ENCODE results near the gene HIVEP3.

The HIVEP3 gene

DNA sequence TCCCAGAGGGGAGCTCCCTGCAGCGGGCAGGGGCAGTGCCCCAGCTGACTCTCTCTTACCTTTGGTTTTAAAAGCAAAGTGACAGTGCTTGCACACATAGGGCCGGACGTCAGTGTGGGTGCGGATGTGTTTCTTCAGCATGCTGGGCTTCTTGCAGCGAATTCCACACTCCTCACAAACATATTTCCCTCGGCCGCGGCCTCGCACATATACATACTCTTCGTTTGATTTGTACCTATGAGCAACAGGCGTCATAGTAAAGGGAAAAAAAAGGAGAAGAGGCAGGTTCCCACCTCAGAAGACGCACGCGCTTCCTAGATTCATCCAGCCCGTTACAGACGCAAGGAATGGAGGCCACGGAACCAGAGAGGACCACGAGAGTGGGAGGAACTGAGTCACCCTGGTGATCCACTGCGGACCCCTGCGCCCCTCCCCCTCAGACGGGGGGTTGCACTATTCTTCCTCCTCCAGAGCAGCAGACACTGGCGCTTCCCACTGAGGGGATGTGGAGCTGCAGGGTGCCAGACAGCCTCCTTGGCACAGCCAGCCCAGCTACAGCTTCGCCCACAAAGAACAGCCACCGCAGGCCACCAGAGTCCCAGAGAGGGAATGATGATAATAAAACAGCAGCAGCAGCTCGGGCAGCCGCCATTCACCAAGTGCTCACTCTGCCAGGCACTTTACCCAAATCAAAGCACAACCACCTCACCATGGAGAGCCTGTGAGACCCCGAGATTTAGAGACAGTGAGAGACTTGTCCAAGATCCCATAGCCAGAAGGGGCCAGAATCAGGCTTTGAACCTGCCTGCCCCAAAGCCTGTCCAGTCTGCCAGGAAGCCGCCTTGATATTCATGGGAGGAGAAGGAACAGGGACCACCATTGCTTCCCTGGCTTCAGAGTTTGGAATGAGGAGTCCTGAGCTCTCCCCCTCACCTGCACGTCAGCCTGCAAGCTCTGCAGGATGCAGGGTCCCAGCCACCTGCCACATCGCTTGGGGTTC, 393.7 kb downstream of the HIVEP3 start:
- DNase-seq: no peak

DNA sequence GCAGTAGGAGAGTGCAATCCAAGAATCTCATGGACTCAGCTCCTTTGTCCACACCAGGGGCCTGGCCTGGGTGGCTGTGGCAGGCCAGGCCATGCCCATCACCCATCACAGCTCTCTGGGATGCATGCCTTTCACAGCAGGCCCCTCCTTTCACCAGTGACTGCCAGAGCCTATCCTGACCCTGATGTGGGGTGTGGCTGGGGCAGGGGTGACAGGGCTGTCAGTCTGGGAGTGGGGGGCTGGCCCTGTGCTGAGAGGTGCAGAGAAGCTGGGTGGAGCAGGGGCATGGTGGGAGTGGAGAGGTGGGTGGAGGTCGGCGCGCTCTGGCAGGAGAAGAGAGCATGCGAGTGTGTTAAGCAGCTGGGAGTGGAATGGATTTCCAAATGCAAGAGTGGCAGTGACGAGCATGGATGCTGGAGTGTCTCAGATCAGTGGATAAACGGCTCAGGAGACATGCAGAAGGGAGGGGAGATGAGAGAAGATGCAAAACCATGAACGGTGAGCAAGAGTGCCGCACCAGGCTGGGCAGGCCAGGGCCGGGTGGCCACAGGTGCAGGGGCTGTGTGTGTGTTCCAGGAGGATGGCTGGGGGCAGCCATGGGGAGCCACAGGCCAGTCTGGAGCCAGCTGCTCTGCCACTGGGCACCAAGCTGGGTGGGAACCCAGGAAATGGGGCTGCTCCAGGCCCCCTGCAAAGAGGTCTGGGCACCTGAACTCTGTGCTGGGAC, 394.6 kb downstream of the HIVEP3 start:
- no peak for DNase-seq

DNA sequence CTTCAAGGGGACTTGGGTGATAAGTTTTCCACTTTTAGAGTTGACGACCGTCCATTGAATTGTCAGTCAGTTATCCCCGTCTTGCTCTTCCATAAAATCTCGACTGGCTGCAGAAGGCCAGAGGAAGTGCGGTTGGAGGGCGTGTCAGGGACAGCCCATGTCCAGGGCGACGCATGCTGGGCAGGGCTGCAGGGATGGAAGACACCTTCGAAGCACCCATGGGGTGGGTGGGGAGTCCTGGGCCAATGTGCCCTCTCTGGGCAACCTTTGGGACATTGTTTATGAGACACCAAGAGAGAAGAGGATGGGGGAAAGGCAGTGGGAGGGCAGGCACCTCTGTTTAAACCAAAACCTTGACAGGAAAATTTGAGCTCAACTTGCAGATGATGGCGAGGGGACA, 395.7 kb downstream of the HIVEP3 start:
- no peak for DNase-seq

DNA sequence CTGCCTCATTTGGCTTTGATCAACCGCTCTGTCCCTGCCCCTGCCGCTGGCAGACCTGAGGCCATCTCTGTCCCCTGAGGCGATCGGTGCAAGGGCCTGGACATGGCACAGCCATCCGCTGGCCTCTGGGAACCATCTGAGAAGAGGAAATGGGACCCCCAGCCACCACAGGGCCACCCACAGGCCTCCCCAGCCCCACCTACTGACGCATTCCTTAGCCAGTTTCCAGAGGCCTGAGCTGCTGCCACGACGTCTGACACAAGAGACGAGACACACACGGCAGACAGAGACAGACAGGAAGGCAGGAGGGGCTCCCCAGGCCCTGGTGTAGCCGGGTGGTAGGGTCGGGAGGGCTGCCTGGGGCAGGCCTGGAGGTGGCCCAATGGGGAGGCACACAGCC, 397.0 kb downstream of the HIVEP3 start:
- no peak for DNase-seq

DNA sequence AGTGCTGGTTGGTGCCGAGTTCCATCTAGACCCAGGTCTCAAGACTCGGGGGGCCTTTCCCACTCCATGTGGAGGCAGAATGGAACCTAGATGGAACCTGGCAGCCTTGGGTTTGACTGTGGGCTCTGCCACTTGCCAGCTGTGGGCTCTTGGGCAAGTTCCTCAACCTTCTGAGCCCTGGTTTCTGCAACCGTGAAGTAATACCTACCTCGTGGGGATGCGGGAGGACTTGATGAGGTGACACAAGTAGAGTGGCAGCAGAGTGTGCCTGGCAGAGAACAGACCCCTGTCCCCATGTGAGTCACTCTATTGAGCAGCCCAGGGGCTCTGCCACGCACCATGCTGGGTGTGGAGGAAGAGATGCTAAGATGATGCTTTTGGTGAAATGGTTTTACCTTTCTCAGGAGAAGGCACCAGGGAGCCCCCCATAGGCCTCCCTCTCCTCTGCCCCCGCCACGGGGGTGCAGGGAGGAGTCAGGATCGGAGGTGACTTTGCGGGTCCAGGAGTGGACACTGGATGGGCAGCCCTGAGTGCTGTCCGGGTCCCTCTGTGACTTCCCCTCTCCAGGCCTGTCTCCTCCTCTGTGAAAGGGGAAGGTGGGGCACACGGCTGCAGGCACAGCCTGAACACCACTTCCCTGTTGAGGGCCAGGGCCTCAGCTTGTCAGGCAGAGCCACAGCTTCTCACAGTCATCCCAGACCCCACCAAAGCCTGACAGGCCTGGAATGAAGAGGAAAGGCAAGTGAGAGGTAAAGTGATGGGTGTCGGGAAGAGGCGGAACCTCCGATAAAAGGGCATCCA, 397.6 kb downstream of the HIVEP3 start:
- DNase-seq: no peak

DNA sequence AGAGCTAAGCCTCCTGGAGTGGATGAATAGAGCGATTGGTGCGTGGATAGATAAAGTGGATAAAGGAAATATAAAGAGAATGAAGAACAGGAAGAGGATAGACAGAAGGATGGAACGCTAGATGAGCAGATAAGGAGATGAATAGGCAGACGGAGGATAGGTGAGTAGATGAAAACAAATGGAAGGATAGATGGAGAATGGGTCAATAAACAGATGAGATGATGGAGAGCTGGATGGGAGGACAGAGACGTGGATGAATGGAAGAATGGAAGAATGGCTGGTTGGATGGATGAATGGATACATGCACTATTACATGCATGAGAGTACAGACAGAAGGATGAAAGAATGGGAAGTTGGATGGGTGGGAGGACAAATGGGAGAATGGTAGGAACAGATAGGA, 399.1 kb downstream of the HIVEP3 start:
- DNase-seq: no peak

DNA sequence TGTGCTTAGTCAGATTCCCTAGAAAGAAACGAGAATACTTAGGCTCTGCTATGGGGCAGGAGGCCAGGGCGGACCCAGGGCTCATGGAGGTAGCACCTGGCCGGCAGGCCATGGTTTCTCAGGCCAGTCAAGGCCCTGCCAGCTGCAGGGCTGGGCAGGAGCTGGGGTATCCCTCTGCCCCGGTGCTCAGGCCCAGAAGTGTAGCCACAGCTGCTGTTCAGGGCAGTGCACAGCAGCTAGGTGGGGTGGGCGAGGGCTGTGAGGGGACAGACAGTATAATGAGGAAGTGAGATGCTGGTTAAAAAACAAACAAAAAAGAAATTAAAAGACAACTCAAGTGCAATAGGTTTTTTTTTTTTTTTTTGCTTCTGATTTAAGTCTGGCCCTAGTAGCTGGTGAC, 400.3 kb downstream of the HIVEP3 start:
- DNase-seq: no peak

DNA sequence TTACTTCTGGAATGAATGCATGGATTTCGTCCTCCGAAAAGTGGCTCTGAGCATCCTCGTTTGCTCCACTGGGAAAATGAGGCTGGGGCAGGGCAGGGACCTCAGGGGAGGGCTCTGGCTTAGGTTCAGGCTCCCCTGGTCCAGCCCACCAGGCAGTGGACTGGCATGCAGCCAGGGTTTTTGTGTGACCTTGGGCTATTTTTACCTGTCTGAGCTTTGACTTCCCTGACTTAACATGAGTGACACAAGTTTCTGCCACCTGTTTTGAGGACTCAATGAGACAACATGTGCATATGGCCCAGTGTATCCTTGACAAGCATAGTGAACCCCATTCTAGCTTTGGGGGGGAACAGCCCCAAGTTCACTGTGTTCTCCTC, 401.7 kb downstream of the HIVEP3 start:
- DNase-seq: no peak

DNA sequence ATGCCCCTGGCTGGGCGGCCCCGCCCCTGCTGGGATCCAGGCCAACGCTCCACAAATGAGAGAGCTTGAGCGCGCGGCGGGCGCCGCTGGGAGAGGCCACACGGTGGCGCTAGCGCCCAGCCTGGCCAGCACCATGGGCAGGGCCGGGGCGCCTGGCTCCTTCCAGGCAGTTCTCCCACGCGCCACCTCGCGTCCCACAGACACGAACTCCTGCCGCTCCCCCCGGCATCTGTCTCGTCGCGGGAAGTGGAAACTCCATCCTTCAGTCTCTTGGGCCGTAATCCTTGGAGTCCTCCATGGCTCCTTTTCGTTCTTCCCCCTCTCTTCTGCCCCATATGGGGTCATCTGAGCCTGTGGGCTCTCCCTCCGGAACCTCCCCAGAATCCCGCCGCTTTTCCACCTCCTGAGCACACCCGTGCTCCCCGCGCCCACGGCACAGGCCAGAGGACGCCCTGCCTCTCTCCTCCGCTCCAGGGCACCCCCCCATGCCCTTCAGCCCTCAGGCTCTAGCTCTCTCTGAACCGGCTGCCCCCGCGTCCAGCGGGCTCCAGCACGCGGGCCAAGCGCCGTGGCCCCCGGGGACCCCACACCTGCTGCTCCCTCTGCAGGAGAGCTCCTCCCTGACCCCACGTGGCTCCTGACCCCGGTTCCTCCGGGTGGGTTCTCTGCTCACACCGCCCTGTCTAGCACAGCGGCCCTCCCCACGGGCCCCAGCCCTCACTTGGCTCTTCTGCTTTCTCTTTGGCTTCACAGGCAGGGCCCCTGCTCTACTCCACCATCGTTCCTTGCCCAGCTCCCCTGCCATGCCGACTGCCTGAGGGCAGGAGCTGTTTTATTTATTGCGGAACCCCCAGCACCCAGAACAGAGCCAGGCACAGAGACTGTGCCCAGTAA, 402.3 kb downstream of the HIVEP3 start:
- peak; percentile 73 for DNase-seq

DNA sequence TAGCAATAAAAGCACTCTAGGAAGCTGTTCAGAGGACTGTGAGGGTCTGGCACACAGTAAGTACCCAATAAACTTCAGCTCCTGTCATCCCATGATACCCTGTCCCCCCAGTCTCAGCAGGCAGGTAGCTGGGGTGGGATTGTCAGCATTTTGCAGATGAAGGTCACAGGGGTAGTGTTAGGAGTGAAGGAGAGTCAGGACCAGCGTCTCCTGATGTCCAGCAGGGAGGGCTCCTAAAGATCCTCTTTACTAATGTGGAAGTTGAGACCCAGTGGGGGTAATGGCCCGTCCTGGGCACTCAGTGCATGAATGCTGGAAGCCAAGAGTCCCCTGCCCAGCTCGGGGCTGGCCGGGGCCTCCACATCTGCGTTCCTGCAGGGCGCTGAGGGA, 402.9 kb downstream of the HIVEP3 start:
- DNase-seq: no peak

DNA sequence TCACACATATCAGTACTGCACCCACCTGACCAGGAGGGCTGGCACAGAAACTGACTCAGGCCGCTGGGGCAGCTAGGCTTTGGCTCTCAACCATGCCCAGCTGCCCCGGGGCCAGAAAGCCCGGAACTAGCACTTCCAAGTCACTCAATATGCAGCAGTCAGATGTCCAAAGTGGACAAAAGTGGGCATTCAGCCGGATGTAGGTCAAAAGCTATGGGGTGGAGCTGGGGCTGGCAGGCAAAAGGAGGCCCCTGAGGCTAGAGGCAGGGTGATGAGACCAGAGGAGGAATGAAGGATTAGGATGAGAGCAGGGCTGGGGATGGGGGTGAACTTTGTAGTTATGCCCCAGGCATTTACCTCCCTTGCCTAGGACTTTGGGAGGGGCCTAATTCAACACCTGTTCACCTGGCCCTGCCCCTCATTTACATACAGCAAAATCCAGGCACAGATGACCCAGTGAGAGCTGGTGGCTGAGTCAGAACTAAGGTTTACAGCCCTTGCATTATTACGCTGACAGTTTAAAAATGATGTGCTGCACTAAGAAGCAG, 403.5 kb downstream of the HIVEP3 start:
- DNase-seq: no peak

DNA sequence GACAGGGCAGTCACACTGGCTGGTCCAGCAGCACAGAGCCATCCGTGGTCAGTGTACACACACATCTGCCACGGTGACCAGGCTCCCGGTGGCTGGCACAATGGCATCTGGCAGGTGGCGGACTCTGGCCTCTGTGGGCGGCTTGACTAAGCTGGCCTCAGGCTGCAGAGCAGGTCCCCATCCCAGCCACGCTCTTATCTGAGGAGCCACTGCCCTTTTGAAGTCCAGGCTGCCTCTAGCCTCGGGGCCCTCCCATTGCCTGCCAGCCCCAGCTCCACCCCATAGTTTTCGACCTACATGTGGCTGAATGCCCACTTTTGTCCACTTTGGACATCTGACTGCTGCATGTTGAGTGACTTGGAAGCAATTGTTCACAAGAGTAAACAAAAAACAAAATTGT, 404.3 kb downstream of the HIVEP3 start:
- DNase-seq: no peak

DNA sequence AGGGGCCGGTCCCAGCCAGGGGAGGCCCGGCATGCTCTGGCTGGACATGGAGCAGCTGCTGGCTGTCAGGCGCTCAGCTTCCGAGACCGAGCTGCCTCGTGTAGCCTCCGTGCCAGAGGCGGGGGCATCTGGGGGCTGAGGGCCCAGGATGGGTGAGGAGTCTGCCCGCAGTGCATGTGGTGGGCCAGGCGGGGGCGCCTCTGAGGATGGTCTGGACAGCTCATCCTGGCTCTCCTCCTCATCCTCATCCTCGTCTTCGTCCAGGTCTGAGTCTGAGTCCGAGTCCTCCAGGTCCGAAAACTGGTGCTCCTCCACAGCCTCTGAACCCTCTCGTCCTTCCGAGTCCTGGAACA, 405.4 kb downstream of the HIVEP3 start:
- peak; percentile 29 for DNase-seq

DNA sequence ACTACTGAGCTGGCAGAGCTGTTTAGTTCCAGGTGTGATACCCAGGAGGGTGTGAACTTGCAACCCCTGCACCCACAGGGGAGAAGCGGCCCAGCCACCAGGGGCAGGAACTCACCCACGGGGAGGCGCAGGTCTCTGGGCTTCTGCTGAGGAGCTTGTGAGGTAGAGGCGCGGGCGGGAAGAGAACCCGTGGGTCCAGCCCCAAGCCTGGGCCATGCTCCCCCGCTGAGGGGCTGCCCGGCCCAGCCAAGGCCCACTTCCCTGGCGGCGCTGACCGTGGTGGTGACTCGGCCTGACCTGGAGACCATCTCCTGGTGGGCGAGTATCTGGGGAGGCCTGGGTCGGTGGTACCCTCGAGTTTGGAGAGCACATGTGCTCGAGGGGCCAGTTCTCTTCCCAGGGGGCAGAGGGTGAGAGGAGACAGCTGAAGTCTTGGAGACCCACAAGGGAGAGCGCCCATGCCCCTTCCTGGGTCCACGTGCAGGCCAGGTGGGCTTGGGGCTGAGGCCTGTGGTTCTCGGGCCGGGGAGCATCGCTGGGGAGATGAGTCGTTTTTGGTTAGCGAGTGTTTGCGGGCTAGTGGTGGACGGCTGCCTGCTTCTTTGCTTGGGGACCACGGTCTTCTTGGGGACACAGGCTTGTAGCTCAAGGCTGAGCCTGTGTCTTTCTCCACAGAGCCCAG, 405.9 kb downstream of the HIVEP3 start:
- no peak for DNase-seq

DNA sequence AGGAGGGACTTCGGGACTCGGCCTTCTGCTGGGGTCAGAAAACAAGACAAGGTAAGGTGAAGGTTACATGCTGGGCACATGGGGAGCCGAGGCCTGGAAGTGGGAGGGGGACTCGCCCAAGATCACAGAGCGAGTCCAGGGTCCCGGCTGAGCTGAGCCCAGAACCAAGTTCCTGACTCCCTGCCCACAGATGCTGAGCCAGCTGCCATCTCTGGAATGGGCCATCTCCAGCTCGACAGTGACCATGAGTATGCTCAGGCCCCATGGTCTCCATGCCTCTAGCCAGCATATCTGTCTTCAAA, 407.5 kb downstream of the HIVEP3 start:
- no peak for DNase-seq

DNA sequence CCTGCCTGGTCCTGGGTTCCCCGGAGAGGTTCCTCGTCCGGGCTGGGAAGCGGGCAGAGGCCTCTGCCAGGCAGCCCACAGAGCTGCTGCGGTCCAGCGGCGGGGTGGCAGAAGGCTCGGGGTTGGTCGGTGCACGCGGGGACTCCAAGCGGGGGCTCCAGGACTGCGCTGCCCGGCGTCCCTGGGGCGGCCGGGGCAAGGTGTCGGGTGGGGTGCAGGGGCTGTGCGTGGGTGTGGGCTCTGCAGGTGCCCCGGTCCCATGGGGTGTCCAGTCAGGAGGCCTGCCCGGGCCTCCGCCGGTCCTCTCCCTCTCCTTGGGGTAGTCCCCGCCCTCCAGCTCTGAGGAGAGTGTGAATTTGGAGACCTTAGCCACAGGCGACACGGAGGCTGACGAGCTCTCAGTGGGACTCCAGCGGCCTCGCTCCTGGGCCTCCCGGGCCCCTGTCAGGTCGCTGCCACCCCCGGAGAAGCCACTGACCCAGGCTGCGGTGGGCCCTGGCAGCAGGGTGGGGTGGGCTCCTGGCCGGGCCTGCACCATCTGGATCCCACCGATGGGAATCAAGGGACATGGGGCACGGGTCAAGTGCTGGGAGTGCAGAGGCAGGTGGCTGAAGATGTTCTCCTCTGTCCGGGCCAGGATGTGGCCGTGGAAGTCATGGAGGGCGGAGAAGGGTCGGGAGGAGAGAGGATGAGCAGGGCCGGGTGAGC, 408.0 kb downstream of the HIVEP3 start:
- no peak for DNase-seq

DNA sequence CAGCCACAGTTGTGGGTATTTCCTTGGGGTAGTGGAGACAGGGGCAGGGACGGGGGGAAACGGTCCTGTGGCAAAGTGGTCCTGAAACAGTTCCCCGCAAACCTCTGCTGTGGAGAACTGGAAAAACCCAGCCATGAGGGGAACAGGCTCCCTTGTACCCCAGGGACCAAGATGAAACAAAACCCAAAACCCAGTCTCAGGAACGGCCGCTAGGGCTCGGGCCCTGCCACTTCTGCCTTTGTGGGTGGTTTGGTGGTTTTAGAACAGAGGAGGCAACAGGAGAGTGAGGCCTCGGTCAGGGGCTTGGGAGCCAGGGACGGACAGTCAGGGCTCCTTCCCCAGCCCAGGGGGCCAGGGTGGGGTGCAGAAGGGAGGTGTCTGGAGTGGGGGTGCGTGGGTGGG, 409.5 kb downstream of the HIVEP3 start:
- no peak for DNase-seq

DNA sequence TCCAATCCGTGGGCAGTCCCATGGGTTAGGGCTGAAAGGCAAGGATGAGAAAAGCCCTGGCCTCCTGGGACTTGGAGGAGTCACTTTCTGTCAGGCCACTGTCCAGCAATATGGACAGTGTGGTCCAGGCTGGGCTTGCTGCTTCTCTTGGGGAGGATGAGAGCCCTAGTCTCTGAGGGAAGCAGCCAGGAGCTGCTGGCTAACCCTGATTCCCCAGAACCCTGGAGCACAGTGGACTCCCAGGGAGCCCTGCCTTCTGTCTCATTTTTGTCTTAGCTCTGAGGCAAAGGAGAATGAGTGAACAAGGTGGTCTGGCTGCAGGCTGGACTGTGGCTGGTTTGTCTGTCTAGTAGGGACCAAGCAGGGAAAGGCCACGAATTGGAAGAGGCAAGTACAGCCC, 410.4 kb downstream of the HIVEP3 start:
- no peak for DNase-seq

DNA sequence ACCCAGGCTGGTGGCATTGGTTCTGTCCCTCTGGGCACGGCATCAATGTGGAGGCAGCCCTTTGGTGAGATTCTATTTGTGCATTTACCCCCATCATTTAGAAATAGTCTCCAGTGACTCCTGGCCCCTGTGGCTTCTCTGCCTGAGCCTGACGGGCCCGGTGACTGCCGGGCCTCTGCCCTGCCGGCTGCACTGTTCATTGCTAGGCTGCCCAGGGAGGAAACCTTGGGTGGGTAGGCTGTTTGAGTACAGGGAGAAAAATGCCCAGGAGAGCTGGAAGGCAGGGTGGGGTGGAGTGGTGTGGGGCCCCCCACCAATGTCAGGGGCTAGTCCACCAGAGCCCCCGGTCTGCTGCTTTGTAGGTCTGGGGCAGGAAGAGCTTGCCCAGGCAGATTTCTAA, 410.9 kb downstream of the HIVEP3 start:
- DNase-seq: no peak

DNA sequence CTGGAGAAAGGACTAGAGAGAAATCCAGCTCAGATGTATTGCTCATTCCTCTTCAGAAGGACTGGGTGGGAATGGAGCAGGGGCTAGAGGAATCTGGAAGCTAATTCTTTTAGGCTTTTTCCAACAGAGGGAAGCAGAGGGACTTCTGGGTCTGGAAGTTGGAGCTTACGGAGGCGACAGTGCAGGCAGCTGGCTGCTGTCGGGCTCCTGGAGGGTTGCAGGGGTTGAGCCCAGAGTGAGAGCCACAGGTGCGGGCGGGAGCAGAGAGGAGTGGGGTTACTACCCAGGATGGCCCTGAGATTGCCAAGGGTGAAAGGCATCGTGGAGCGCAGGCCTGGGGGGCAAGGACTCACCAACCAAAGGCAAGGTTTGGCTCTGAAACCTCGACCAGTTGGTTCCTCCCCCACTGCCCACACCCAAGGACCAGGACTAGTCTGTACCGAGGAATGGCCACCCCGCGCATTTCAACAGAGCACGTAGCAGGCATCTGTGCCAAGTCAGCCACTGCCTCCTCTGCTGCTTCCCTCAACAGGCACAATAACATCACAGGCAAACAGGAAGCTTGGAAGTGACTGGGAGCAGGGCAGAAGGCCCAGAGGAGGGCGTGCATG, 411.5 kb downstream of the HIVEP3 start:
- no peak for DNase-seq
